Upper lobe of right lung (tissue), 1 donor: ENCODE results near the gene NAPA. TPM values are rescaled to one million over a fixed set of nuclear protein-coding genes. Genes with fewer than 3 reads are reported as not detected.

ENCODE experiments used
- ATAC-seq: fragments of 200-7000 bp; cut with Tn5 transposase; one replicate; pipeline ENCODE4 v1.9.1; 2020; ENCODE audit warnings: mild to moderate bottlenecking, moderate library complexity
- DNase-seq: peaks from one replicate; pipeline ENCODE4 v3.0.0-alpha.2; 2020
- H3K27ac ChIP-seq: fragments of 200-600 bp; one replicate; pipeline ENCODE4 v1.8.0; 2022
- H3K27me3 ChIP-seq: fragments of 200-600 bp; one replicate; pipeline ENCODE4 v1.8.0; 2022; ENCODE audit warnings: mild to moderate bottlenecking
- H3K36me3 ChIP-seq: fragments of 200-600 bp; one replicate; pipeline ENCODE4 v1.8.0; 2022
- H3K4me1 ChIP-seq: fragments of 200-600 bp; one replicate; pipeline ENCODE4 v1.8.0; 2022
- H3K4me3 ChIP-seq: fragments of 200-600 bp; one replicate; pipeline ENCODE4 v1.8.0; 2022; ENCODE audit warnings: mild to moderate bottlenecking
- H3K9me3 ChIP-seq: fragments of 200-600 bp; one replicate; pipeline ENCODE4 v1.8.0; 2022
- intact Hi-C: fragments of 100-400 bp; cut with DNase I; formaldehyde crosslinking; loops from one replicate; pipeline ENCODE4 v1.11.0; 2022
- total RNA-seq: library from RNA; stranded (reverse); fragmentation: NEBNext Ultra II Directional; extraction: Animal tissue kit (Norgen Biotek cat#: 25700); gene quantifications from one replicate; pipeline ENCODE4 v1.2.1, GENCODE V29; 2021
- TF ChIP-seq, protein P1 (sequence below): fragments of 200-600 bp; IDR thresholded peaks from one replicate; pipeline ENCODE4 v1.8.0; 2022; ENCODE audit warnings: antibody characterized with exemption
- donor health status: DM: no; HTN: yes; CAD: no; lungs with severe emphysema.

NAPA gene
- total RNA-seq, 1 donor from 2014 or later: 134 TPM

- ATAC-seq: no peak
- intact Hi-C loops: no loop called here
- peaks cover 19% of the 10 kb centered on the region for H3K4me1 ChIP-seq
- TF ChIP-seq, protein P1, sequence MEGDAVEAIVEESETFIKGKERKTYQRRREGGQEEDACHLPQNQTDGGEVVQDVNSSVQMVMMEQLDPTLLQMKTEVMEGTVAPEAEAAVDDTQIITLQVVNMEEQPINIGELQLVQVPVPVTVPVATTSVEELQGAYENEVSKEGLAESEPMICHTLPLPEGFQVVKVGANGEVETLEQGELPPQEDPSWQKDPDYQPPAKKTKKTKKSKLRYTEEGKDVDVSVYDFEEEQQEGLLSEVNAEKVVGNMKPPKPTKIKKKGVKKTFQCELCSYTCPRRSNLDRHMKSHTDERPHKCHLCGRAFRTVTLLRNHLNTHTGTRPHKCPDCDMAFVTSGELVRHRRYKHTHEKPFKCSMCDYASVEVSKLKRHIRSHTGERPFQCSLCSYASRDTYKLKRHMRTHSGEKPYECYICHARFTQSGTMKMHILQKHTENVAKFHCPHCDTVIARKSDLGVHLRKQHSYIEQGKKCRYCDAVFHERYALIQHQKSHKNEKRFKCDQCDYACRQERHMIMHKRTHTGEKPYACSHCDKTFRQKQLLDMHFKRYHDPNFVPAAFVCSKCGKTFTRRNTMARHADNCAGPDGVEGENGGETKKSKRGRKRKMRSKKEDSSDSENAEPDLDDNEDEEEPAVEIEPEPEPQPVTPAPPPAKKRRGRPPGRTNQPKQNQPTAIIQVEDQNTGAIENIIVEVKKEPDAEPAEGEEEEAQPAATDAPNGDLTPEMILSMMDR: no peak
- no peak overlapping the region for H3K4me3 ChIP-seq
- H3K9me3 ChIP-seq: no peaks in the 10 kb centered on the region
- no peak for DNase-seq
- H3K27me3 ChIP-seq: peaks cover 77% of the 10 kb centered on the region
- no peak overlapping the region for H3K27ac ChIP-seq
- H3K36me3 ChIP-seq: no peaks in the 10 kb centered on the region
These were observed 71.5 kb downstream of the NAPA start for GRCh38 chr19:47443331-47443730.

- no peaks in the 10 kb centered on the region for H3K4me1 ChIP-seq
- H3K9me3 ChIP-seq: no peaks in the 10 kb centered on the region
- intact Hi-C loops: loop anchor here (5.0 kb wide), 1 partner anchor 258 kb away; no protein-coding TSS in a partner anchor
- ATAC-seq: no peak
- TF ChIP-seq, protein P1: no peak
- H3K27me3 ChIP-seq: peaks cover 64% of the 10 kb centered on the region
- H3K36me3 ChIP-seq: no peaks in the 10 kb centered on the region
- no peak overlapping the region for H3K4me3 ChIP-seq
- DNase-seq: no peak
- H3K27ac ChIP-seq: no peak overlapping the region
These were observed 76.1 kb downstream of the NAPA start for GRCh38 chr19:47438793-47439220.

Other genes with a start within 250 kb of the NAPA start
- gene INAFM1, start 240.2 kb downstream of the NAPA start, total RNA-seq: 18.2 TPM
- gene C5AR1, start 205.2 kb downstream of the NAPA start, total RNA-seq: 58.9 TPM
- 3.5 TPM for gene C5AR2, start 182.9 kb downstream of the NAPA start, total RNA-seq
- gene DHX34, start 165.7 kb downstream of the NAPA start, total RNA-seq: 15.8 TPM
- gene MEIS3, start 95.5 kb downstream of the NAPA start, total RNA-seq: 4.3 TPM
- gene SLC8A2, start 43.2 kb downstream of the NAPA start, total RNA-seq: 0.23 TPM
- gene KPTN, start 30.8 kb downstream of the NAPA start, total RNA-seq: 9.3 TPM
- gene ZNF541, start 58.1 kb upstream of the NAPA start, total RNA-seq: 0.26 TPM
- 15.9 TPM for gene BICRA, start 94.1 kb upstream of the NAPA start, total RNA-seq
- gene EHD2, start 198.4 kb upstream of the NAPA start, total RNA-seq: 210 TPM
- gene NOP53, start 230.5 kb upstream of the NAPA start, total RNA-seq: 260 TPM